ENCODE data around the gene TSPAN18.
A peak's percentile ranks its signal among the peaks of the same experiment; 100 is the strongest.

Gene TSPAN18

DNA sequence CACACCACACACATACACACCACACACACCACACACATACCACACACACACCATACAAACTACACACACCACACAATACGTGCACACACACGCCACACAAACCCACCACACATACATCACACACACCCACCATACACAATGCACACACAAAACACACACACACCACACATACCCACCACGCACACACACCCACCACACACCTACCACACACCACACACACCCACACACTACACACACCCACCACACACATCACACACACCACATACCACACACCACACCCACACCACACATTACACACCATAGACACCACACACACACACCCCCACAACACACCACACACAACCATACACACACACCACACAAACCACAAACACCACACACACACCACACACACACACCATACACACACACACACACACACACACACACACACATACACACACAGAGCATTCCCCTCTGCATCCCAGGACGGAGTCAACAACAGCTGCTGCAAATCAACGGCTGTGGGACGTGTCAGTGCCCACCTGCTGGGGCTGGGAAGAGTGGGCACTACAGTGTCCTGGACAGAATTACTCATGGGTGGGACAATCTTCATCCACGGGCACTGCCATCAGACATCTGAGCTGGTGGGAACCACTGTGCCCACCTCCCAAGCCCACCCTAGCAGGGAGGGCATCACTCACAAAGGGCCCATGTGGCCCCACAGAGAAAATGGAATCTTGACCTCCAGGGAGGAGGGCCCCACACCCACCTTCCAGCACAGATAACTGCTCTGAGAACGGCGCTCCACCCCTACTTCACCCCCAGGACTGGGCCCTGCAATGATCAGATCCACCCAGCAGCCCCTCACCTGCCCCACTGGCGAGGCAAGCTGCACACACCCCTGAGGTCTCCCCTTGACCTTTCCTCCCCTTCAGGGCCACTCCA, 215.5 kb downstream of the TSPAN18 start:
- no peak for DNase-seq (ENCODE audit: low read depth)

DNA sequence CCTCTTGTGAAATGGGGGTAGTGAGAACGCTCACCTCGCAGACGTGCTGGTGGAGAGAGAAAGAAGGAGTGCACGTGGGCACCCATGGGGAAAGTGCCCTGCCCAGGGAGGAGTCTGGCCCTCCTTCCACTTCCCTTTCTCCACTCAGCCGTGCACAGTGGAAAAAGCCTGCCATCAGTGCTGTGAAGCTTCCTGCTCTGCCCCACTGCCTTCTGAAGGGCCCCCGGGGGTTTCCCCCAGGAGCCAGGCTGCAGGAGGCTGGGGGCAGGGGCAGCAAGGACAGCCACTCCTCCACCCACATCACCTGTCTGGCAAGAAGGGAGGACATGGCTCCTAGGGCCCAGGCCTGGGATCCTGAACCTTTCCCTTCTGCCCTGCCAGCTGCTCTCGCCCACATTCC, 216.4 kb downstream of the TSPAN18 start:
- no peak for DNase-seq (ENCODE audit: low read depth)

DNA sequence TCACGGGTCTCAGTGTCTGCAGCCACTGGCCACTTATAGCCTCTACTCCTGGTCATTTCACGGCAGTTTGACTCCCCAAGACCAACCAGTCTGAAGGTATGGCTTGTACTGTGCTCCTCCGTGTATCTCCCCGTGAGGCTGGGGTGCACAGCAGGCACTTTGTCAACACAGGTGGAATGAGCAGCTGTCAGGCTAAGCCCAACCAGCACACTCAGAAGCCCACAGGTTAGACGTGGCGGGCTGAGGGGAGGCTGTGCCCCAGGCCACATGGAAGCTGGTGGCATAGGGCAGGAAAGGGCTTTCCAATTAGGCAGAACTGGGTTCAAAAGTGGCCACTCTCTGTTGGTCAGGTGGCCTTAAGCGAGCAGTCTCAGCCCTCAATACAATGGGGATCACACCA, 216.9 kb downstream of the TSPAN18 start:
- no peak for DNase-seq (ENCODE audit: low read depth)

DNA sequence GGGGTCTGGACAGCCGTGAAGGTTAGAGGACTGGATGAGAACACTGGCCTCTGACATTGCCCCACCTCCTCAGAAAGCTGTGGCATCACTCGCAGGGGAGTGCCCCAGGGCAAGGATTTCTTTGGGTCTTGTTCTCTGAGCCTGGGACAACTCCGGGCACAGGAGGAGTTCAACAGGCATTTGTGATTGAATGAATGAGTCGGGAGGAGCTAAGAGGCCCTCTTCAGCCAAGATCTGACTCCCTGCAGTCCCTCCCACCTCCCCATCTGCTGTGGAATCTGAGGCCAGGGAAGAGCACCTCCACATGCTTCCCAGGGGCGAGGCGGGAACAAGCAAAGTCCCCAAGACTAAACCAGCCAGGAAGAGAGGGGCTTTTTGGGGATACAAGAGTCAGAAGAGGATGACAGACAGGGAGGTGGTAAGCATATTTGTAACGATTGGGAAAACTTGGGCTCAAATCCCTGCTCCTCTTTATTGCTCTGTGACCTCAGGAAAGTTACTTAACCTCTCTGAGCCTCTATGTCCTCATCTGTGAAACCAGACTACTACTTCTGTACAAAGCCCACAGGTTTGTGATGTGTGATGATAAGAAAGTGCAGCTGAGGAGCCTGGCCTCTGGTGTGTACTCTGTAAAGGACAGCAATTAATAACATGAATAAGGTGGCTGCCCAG, 217.6 kb downstream of the TSPAN18 start:
- DNase-seq (ENCODE audit: low read depth) = no peak

DNA sequence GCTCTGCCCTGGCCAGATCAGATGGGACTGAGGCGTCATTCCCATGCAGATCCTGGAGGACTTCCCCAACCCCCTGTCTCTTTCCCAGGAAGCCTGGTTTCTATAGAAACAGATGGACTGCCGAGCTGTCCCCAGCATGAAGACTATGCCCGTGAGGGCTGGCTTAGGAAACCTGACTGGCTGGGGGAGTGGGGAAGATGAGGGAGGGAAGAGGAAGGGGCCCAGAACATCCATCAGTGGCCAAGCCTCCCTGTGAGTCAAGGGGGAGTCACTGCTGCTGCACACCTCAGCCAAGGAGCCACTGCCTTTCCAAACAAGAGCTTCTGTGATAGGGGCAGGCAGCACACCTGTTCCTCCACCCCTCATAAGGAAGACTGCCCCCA, 218.1 kb downstream of the TSPAN18 start:
- DNase-seq (ENCODE audit: low read depth) = no peak

DNA sequence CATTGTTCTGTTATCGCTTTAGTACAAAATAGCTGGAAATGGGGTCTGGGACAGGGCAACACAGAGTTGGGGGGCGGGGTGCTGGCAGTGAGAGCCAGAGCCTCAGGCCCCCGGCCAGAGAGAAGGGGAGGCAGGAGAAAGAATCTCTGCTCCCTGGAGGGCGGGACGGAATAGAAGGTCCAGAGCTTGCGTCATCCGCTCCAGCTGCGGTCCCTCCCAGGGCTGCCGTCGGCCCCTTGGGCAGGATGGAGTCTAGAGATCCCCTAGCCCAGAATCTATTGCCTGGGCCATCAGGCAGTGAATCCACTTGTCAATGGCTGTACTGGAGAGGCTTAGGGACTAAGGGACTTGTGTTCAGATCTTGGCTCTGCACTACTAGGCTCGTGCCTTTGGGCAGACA, 218.9 kb downstream of the TSPAN18 start:
- DNase-seq (ENCODE audit: low read depth) = no peak

DNA sequence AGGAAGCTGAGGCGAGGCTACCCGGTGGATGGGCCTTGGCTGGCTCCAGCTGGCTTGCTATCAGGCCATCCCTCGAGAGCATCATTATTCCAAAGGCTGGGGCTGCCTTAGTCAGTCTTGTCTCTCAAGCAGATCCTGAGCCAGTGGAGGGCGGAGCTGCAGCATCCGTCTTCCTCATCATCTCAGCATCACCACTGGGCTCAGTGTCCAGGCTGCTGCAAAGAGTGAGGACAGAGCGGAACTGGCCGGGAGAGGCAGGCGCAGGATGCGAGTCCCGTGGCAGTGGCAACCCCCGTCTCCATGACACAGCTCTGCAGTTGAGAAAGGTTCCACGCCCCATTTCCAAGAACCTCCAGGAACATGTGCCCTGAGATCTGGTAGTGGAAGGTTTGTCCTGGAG, 219.5 kb downstream of the TSPAN18 start:
- DNase-seq (ENCODE audit: low read depth) = no peak

DNA sequence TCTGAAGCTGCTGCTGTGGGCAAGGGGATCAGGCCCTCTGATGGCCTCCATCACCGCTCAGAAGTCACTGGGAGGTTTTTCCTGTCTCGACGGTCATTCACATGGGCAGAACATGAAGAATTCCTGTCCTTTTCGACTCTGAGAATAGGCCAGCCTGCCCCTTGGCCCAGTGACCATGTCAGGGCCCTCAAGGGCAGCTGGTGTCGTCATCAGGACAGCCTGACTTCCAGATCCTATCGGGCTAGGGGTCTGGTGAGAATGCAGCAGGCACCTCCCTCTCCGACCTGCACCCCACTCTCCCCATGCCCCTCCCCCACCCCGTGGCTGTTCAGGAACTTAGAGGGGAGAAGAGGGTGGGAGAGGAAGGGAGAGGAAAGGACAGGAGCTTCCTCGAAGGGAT, 220.4 kb downstream of the TSPAN18 start:
- DNase-seq (ENCODE audit: low read depth) = no peak

DNA sequence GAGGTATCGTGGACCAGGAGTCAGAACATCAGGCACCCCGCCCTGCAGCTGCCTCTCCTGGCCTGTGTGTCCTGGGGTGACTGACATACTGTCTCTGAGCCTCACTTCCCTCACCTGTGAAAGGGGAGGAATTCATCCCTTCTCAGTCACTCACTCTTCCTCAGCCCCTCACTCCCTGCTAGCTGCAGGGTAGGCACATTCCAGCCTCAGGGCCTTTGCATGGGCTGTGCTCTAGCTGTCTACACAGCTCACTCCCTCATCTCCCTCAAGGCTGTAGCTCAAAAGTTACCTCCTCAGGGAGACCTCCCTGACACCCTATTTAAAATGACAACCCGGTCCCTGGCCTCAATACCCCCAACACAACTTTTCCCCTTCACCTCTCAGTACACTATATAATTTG, 221.4 kb downstream of the TSPAN18 start:
- DNase-seq (ENCODE audit: low read depth) = no peak

DNA sequence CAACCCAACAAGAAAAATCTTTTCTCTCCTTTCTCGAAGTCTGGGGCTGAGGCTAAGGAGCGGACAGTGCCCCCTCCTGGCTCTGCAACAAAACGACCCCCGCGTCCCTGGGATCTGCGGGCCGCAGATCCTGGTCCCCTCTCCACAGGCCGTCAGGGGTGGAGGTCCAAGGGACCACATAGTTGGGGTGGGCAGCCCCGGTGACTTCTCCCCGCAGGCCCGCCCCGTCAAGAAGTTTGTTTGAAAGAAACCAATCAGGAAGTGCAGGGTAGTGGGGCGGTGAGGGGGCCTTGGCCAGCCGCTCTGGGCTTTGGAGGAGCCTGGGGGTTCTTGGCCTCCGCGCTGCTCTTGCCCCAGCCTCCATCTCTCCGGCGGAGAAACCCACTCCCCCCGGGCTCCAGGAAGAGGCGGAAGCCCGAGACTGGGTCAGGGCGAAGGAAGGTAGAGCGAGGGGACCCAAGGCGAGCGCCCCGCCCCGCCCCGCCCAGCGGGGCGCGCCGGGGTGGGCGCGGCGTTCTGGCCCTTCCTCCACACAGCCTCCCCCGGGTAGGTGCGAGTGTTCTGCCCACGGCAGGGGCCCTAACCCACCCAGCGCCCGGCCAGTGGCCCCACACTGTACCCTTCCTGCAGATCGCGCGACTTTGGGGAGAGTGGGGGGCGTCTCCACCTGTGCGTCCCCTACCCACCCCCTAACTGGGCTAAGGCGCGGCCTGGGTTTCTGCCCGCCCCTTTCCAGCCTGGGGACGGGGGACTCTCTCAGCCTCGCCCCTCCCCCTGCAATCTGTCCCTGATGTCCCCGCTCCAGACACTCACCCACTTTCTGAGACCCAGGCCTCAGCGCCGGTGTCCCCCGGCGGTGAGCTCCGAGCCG, 222.6 kb downstream of the TSPAN18 start:
- DNase-seq (ENCODE audit: low read depth) = peak; percentile 20

DNA sequence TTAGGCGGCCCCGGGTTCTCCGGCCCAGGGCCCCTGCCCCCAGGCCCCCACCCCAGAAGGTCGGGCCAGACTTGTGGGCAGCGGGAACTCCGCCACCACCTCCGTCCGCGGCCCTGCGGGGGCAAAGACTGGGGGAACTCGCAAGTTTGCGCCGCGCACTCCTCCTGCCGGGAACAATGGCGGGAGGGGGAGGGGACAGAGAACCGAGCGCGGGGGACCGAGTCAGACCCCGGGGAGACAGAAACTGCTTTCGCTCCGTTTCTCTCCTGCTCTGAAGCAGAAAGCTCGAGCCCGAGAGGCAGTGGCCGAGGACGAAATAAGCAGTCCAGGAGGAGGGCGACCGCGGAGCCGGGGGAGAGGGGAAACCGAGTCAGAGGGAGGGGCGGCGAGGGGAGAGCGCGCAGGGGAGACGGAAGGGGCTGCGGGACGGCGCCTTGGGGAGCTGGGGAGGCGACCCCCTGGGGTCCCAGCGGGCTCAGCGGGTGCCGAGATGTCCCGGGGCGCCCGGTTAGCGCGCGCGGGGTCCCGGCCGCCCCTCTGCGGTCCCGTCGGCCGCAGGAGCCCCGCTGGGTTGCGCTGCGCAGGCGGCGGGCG, 223.4 kb downstream of the TSPAN18 start:
- no peak for DNase-seq (ENCODE audit: low read depth)

DNA sequence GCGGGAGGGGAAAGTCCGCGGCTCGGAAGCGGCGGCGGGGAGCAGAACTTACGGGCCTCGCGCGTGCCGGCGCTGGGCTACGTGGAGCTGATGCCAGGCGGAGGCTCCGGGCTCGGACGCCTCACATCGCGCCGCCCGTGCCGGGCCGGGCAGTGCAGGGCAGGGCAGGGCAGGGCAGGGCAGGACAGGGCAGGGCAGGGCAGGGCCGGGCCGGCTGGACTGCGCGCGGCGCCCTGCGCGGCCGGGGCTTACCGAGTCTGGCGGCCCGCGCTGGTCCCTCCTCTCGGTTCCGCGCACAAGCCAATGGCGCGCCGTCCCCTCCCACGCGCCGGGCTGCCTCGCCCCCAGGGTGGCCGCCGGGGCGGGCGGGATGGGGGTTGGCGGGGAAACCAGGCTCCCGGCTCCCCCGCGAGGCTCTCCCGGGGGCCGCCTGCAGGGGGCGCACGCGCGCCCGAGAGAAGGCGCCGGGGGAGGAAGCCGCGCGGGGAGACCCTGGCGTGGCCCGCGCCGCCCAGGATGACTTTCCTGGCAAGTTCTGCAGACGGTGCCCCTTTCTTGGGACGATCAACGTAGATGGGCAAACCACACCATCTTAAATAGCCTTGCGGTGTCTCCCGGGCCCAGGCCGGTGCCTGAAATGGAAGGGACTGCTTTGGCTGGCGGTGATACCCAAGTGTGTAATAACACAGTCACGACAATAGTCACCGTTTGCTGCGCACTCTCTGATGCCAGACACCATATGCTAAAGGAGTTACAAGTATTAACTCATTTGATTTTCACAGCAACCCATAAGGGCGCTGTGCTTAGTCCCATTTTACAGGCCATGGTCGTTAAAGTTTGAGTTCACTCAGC, 224.1 kb downstream of the TSPAN18 start, which contains the start of gene TP53I11:
TP53I11 (minus strand) TSS at position 259 of the 852 bp plus-strand sequence. CDS start 12,548 bp downstream, outside the sequence.
- peak; percentile 43 for DNase-seq (ENCODE audit: low read depth)

DNA sequence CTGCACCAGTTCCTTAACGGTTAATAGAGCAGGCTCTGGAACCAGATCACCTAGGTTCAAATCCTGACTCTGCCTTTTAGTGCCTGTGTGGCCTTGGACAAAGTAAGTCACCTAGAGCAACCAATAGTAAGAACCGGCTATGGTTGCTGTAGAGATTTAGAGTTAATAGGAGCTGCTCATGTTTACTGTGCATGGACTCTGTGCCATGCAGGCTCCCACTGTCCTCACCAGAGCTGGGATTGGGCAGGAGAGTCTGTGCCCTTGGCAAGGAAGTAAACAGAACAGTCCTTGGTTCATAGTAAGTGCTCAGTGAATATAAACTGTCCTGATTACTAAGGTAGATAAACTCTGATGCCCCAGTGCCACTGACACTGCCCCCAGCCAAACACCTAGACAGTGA, 225.3 kb downstream of the TSPAN18 start:
- DNase-seq (ENCODE audit: low read depth) = no peak

DNA sequence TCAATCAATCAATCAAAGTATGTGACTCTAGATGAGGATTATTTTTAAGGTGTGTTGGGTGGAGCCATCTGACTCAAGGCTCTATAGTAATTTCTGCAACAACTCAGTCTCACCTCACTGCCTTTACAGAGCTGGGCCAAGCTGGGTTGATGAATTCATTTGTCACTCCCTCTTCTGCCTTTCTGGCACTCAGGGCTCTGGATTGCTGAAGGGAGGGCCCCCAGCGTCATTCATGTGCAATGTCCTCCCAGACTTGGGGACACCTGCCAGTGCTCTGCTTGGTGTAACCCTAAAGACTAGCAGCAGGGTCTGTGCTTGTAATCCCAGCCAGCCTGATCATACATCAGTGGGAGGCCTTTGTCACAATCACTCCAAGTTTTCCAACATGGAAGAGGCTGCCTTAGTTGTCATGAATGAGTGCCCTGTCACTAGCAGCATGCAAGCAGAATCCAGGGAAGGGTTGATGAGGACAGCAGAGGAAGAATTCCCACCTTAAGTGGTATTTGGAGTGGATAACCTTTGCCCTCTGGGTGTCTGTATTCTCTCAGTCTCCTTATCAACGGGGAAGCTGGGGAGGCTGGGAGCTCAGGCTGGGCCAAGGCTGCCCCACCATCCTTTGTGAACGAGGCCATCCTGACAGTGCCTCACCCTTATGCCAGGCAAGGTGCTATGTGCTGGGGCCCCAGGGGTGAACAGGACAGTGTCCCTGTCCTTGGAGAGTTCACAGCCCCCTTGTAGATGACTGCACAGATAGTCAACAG, 225.9 kb downstream of the TSPAN18 start:
- DNase-seq (ENCODE audit: low read depth) = no peak

DNA sequence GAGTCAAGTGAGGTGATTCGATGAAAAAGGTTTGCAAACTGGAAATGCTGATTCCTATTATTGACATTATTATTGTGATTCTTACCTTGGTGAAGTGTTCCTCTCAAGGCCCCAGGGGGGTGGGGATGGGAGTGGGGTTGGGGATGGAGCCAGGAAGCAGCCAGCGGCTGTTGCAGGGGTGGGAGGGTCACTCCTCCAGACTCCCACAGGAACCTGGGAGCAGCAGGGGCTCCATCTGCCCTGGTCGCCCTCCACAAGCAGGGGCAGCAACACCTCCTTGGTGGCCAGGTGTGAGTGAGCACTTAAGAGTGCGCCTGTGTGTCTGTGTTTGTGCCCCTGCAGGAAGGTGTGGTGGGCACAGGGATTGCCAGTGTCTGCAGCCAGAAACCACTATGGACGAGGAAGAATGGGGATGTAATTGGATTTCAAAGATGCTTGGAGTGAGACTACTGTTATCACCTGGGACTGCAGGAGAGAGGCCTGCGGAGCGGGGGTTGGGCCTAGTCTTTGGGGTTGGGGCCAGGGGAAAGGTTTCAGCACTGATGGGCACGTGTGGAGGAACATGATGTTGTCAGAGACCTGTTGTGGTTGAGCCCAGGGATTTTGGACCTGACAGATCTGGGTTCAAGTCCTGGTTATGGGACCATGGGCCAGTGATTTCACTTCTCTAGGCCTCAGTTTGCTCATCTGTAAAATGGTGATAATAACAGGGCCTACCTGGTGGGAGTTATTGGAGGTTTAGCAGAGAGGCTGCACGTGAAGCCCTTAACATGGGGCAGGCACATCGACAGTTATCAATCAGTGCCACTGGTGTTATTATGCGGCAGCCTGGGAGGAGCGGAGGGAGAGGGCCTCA, 227.5 kb downstream of the TSPAN18 start:
- no peak for DNase-seq (ENCODE audit: low read depth)

DNA sequence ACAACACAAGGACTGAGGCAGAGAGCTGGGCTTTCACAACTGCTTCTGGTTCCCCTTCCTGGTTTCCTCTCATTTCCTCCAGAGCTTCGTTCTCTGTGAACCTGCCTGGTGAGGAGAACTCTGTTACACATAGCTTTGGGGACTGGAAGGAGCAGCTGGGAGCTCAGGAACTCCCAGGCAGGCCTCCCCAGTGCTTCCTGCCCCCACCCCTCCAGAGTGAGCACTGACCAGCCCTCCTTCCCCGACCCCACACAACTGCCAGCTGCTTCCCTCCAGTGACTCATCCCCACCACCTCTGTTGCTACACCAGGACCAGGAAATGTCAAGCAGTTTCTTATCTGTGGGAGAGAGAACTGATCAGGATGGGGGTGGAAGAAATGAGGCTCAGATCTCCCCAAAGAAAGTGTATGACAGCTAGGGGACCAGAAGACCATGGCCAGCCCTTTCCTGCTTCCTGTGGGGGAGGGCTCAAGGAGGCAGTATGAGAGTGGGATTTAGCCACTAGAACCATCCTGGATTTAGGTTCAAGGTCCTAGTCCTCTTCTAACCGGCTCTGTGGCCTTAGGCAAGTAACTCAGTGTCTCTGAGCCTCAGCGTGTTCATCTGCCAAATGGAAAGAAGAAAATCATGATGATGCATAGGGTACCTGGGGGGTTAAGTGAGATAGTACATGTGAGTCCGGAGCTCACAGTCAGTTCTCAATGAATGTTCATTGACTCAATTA, 228.4 kb downstream of the TSPAN18 start:
- DNase-seq (ENCODE audit: low read depth) = peak; percentile 88

DNA sequence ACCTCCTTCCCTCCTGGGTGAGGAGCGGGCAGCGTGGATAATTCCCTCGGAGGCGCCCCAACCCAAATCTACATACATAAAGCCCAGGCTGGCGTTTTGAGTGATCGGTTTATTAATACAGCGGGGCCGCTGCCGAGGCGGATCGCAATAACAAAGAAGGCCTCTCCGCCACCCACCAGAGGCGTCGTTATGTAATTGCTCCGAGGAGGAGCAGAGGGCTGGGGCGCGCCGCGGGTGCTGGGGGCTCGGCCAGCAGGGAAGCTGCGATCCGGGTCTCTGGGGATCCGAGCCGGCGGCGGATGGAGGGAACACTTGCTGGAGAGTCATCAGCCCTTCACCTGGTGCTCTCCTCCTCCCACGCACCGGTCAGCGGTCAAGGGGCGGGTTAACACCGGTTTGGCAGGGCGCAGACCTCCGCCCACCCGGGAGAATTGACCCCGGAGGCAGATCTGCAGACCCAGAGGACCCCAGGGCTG, 230.3 kb downstream of the TSPAN18 start:
- DNase-seq (ENCODE audit: low read depth) = no peak

DNA sequence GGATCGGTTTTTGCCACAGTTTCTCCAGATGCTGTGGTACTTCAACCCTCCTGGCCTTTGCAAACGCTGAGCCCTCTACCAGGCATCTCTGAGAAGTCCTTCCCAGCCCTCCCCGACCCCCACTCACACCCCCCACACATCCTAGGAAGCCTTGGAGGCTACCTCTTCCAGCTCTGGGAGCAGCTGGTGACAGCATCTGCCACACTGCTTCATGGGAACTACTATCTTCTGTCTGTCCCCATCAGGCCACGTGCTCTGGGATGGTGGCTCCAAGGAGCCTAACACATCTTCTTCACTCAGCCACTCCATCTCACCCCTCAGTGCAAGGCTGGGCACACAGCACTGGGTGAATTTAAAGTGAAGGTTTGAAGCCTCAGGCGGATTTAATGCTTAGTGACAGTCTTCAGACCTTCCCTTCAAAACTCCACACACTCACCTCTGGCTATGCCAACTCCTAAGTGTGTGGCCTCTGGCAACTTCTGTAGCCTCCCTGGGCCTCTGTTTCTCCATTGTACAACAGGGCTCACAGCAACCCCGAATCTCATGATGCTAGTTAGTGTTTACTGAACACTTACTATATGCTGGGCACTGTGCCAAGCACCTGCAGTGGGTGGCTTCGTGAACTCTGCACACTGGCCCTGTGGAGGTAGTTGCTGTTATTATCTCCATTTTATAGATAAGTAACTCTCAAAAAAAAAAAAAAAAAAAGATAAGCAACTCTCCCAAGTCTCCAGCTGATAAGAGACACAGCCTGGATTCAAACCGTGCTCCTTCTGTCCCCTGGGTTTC, 231.2 kb downstream of the TSPAN18 start:
- no peak for DNase-seq (ENCODE audit: low read depth)
